GM12878 (cell line): Measurements from ENCODE around the gene PPP1R1C. TPM values are rescaled to one million over a fixed set of nuclear protein-coding genes. Genes with fewer than 3 reads are reported as not detected.

Experiments used
- ATAC-seq: fragments of 200-7000 bp; cut with Tn5 transposase; 3 replicates; pipeline ENCODE4 v1.9.1; 2020; ENCODE audit warnings: mild to moderate bottlenecking, moderate library complexity
- BruUV-seq: library from RNA; stranded (reverse); fragments of 400-500 nt; replicated peaks from 2 replicates; lab custom pipeline; 2021; lab: Mats Ljungman, UMichigan
- CTCF ChIA-PET: fragments of 300-600 bp; sonication (Branson Sonifier 250); formaldehyde crosslinking; extraction: SDS; loops from one replicate; lab custom pipeline; 2021; ENCODE audit warnings: inconsistent platforms; lab: Yijun Ruan, JAX
- POLR2A ChIA-PET: fragments of 350-600 bp; formaldehyde crosslinking; extraction: SDS; loops from one replicate; lab custom pipeline; 2021; ENCODE audit warnings: inconsistent platforms; lab: Charles Lee
- RAD21 ChIA-PET: fragments of 300-600 bp; sonication (Branson Sonifier 250); formaldehyde crosslinking; loops from one replicate; lab custom pipeline; 2023; ENCODE audit warnings: antibody characterized with exemption; ENCODE audit not compliant: unreplicated experiment; lab: Charles Lee
- SMC1A ChIA-PET: fragments of 300-600 bp; sonication (Branson Sonifier 250); formaldehyde crosslinking; loops from one replicate; lab custom pipeline; 2023; ENCODE audit not compliant: unreplicated experiment, uncharacterized antibody; lab: Charles Lee
- DNase-seq: peaks from one replicate; pipeline ENCODE4 v3.0.0-alpha.2; 2011; ENCODE audit warnings: low read depth, low spot score
- FAIRE-seq: peaks from 3 replicates; lab custom pipeline; 2011; peaks lifted over from hg19 to GRCh38; lab: Jason Lieb, UNC
- H2AFZ ChIP-seq: 2 replicates; pipeline ENCODE4 v1.6.0; 2011; ENCODE audit warnings: low read depth, low read length, control low read depth; ENCODE audit not compliant: control insufficient read depth
- H3K27ac ChIP-seq: 2 replicates; pipeline ENCODE4 v1.5.1; 2011; ENCODE audit warnings: control low read depth; ENCODE audit not compliant: control insufficient read depth, insufficient read depth
- H3K27me3 ChIP-seq, 2 experiments: replicated peaks in 1 of 2; 2 replicates each; pipeline versions ENCODE4 v1.6.0 to v1.6.1; 2011; ENCODE audit warnings: low read length in 1 of 2; ENCODE audit not compliant: control insufficient read depth in 2 of 2, insufficient read depth in 2 of 2
- H3K36me3 ChIP-seq, 2 experiments: 2 replicates each; pipeline ENCODE4 v1.5.1; 2011; ENCODE audit warnings: low read length in 1 of 2; ENCODE audit not compliant: control insufficient read depth in 2 of 2, insufficient read depth in 2 of 2
- H3K4me1 ChIP-seq: 2 replicates; pipeline ENCODE4 v1.6.1; 2011; ENCODE audit warnings: mild to moderate bottlenecking, low read length, moderate library complexity, mixed read lengths; ENCODE audit not compliant: control insufficient read depth, insufficient read depth
- H3K4me2 ChIP-seq: 2 replicates; pipeline ENCODE4 v1.6.0; 2011; ENCODE audit warnings: control low read depth; ENCODE audit not compliant: control insufficient read depth, insufficient read depth
- H3K4me3 ChIP-seq: fragments of 200-600 bp; sonication (generic); 2 replicates; pipeline ENCODE4 v1.5.1; 2016
- H3K79me2 ChIP-seq: 2 replicates; pipeline ENCODE4 v1.6.0; 2011; ENCODE audit warnings: low read length; ENCODE audit not compliant: control insufficient read depth, insufficient read depth
- H3K9ac ChIP-seq: 2 replicates; pipeline ENCODE4 v1.8.0; 2011; ENCODE audit warnings: low read length, control low read depth, mixed read lengths; ENCODE audit not compliant: control insufficient read depth, insufficient read depth
- H3K9me3 ChIP-seq: replicated peaks from 3 replicates; pipeline ENCODE4 v1.5.1; 2011; ENCODE audit warnings: mild to moderate bottlenecking, low read length; ENCODE audit not compliant: control insufficient read depth, insufficient read depth
- H4K20me1 ChIP-seq: 2 replicates; pipeline ENCODE4 v1.6.0; 2011; ENCODE audit not compliant: control insufficient read depth, insufficient read depth
- CHD4 ChIP-seq: fragments of 200-600 bp; sonication (generic); IDR thresholded peaks from 2 replicates; pipeline ENCODE4 v1.6.1; 2016; ENCODE audit warnings: mild to moderate bottlenecking
- NR2C1 ChIP-seq: fragments of 450-650 bp; IDR thresholded peaks from 2 replicates; pipeline ENCODE4 v1.6.1; 2017; ENCODE audit warnings: antibody characterized with exemption, mild to moderate bottlenecking, moderate library complexity
- POLR2AphosphoS5 ChIP-seq: IDR thresholded peaks from 2 replicates; pipeline ENCODE4 v1.6.1; 2011; ENCODE audit warnings: mild to moderate bottlenecking, low read length, inconsistent platforms
- RAD21 ChIP-seq: IDR thresholded peaks from 2 replicates; pipeline ENCODE4 v1.6.1; 2011; ENCODE audit warnings: mild to moderate bottlenecking, low read depth, low read length, moderate library complexity; ENCODE audit not compliant: insufficient read depth
- RBBP5 ChIP-seq: fragments of 200-600 bp; sonication (generic); conservative IDR thresholded peaks from 2 replicates; pipeline ENCODE4 v1.6.1; 2016
- RFX5 ChIP-seq: IDR thresholded peaks from 2 replicates; pipeline ENCODE4 v1.6.1; 2011; ENCODE audit warnings: low read depth, low read length, improper control_type of control experiment
- SREBF1 ChIP-seq: IDR thresholded peaks from 2 replicates; pipeline ENCODE4 v1.6.1; 2012; ENCODE audit warnings: mild to moderate bottlenecking, low read length
- SREBF2 ChIP-seq: IDR thresholded peaks from 2 replicates; pipeline ENCODE4 v1.6.1; 2012; ENCODE audit warnings: mild to moderate bottlenecking, low read length
- SUPT20H ChIP-seq: IDR thresholded peaks from 2 replicates; pipeline ENCODE4 v1.6.1; 2011; ENCODE audit warnings: low read depth, mild to moderate bottlenecking, low read length, moderate library complexity, borderline replicate concordance; ENCODE audit not compliant: control insufficient read depth
- WGBS: methylation state at CpG from one replicate; pipeline ENCODE4 v1.1.6; 2016; ENCODE audit warnings: low lambda C conversion rate; ENCODE audit not compliant: insufficient replicate concordance, insufficient coverage; ENCODE audit errors: missing lambda C conversion rate; 5-methylcytosine and 5-hydroxymethylcytosine counted together
- in situ Hi-C: fragments of 300-500 bp; cut with MboI; formaldehyde crosslinking; loops from 9 replicates; pipeline ENCODE4 v1.14.3; 2018; ENCODE audit warnings: mixed read lengths
- intact Hi-C: fragments of 100-400 bp; cut with micrococcal nuclease; formaldehyde crosslinking; loops from one replicate; pipeline ENCODE4 v1.14.2; 2022; ENCODE audit not compliant: unreplicated experiment
- polyA plus RNA-seq, 11 experiments: library from polyadenylated mRNA; depleted of rRNA in 4 of 11; unstranded in 6 of 11; stranded (reverse) in 5 of 11; fragments of >200 nt; fragmentation: Nextera tagmentation in 4 of 11; fragmentation: Illumina TruSeq in 1 of 11; extraction: Ambion mirVana in 4 of 11; extraction: Trizol in 1 of 11; gene quantifications; 1 replicate in 1 of 11; 2 replicates in 10 of 11; pipeline versions ENCODE4 v1.2.1 to v1.2.3, GENCODE V29; 2011 to 2016; ENCODE audit warnings: inconsistent platforms in 2 of 11, missing spikeins in 2 of 11, low read depth in 1 of 11
- total RNA-seq, 4 experiments: library from RNA; depleted of rRNA in 3 of 4; stranded (reverse); fragments of >200 nt in 3 of 4; fragmentation: Illumina TruSeq in 1 of 4; extraction: Trizol in 1 of 4; gene quantifications; 2 replicates each; pipeline versions ENCODE4 v1.2.1 to v1.2.3, GENCODE V29; 2013 to 2021
- TF ChIP-seq, protein P1 (sequence below): IDR thresholded peaks from 2 replicates; pipeline ENCODE4 v1.6.1; 2012; ENCODE audit warnings: low read depth, low read length, improper control_type of control experiment
- TF ChIP-seq, protein P2 (sequence below): IDR thresholded peaks from 2 replicates; pipeline ENCODE4 v1.6.1; 2011; ENCODE audit warnings: mild to moderate bottlenecking, low read depth, low read length, moderate library complexity; ENCODE audit not compliant: insufficient replicate concordance
- TF ChIP-seq, protein P3 (sequence below): fragments of 450-650 bp; IDR thresholded peaks from 2 replicates; pipeline ENCODE4 v1.6.1; 2017; ENCODE audit warnings: mild to moderate bottlenecking, low read depth, inconsistent platforms; ENCODE audit not compliant: poor library complexity, severe bottlenecking

PPP1R1C gene
- total and polyA plus RNA-seq, 10 of the 15 experiments (the other 5 are each of a cell fraction or from before 2014, with no cell fraction given), result 0.11 TPM; not detected in 9

DNA sequence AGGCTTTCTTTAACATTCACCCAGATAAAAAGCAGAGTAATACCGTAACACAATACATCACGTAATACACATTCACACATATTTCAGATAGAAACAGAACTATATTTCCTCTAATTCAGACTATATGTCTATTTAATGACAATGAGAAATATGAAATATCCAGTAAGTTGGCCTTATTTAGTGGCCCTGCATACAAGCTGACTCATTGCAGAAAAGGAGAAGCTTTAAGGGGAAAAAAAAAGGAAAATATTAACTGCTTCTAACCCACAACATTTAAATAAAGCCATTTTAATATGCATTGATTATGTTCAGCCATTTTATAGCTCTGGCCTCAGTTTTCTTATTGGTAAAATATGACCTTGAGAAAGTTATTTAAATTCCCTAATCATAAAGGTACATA, 94.8 kb downstream of the PPP1R1C start:
- Histone ChIP-seq H3K9me3 (no peaks in the 10 kb centered on the region), H3K27ac (no peak overlapping the region), H4K20me1 (no peaks in the 10 kb centered on the region), H3K4me2 (no peak overlapping the region), H3K9ac (no peak overlapping the region), H3K79me2 (no peaks in the 10 kb centered on the region), H3K27me3 (no peaks in the 10 kb centered on the region; a peak in 1 of 4 replicates), H3K4me3 (no peak overlapping the region), H3K4me1 (no peaks in the 10 kb centered on the region), H2AFZ (no peak overlapping the region), H3K36me3 (no peaks in the 10 kb centered on the region)
- DNase-seq, result no peak
- SMC1A ChIA-PET, result no interaction called here
- RAD21 ChIA-PET, result no interaction called here
- CTCF ChIA-PET, result interaction anchor here (0.6 to 1.8 kb wide), 3 partner anchors 119 to 365 kb away, joined by 3 to 6 read pairs (median 3); no protein-coding TSS in a partner anchor
- intact Hi-C loops, result loop anchor here (10.0 kb wide), 1 partner anchor 496 kb away; no protein-coding TSS in a partner anchor
- in situ Hi-C loops, result no loop called here
- WGBS, result 0% methylated on average over 2 of the region's 2 CpGs
- TF ChIP-seq SREBF1, result no peak
- TF ChIP-seq POLR2AphosphoS5, result no peak
- no peak for TF ChIP-seq SREBF2
- TF ChIP-seq CHD4, result no peak
- no peak for TF ChIP-seq RBBP5
- TF ChIP-seq, protein P1, sequence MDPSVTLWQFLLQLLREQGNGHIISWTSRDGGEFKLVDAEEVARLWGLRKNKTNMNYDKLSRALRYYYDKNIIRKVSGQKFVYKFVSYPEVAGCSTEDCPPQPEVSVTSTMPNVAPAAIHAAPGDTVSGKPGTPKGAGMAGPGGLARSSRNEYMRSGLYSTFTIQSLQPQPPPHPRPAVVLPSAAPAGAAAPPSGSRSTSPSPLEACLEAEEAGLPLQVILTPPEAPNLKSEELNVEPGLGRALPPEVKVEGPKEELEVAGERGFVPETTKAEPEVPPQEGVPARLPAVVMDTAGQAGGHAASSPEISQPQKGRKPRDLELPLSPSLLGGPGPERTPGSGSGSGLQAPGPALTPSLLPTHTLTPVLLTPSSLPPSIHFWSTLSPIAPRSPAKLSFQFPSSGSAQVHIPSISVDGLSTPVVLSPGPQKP, result no peak
- no peak for TF ChIP-seq RFX5
- TF ChIP-seq NR2C1, result no peak
- TF ChIP-seq, protein P2, sequence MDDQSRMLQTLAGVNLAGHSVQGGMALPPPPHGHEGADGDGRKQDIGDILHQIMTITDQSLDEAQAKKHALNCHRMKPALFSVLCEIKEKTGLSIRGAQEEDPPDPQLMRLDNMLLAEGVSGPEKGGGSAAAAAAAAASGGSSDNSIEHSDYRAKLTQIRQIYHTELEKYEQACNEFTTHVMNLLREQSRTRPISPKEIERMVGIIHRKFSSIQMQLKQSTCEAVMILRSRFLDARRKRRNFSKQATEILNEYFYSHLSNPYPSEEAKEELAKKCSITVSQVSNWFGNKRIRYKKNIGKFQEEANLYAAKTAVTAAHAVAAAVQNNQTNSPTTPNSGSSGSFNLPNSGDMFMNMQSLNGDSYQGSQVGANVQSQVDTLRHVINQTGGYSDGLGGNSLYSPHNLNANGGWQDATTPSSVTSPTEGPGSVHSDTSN, result no peak
- TF ChIP-seq RAD21, result no peak
- TF ChIP-seq SUPT20H, result no peak
- TF ChIP-seq, protein P3, sequence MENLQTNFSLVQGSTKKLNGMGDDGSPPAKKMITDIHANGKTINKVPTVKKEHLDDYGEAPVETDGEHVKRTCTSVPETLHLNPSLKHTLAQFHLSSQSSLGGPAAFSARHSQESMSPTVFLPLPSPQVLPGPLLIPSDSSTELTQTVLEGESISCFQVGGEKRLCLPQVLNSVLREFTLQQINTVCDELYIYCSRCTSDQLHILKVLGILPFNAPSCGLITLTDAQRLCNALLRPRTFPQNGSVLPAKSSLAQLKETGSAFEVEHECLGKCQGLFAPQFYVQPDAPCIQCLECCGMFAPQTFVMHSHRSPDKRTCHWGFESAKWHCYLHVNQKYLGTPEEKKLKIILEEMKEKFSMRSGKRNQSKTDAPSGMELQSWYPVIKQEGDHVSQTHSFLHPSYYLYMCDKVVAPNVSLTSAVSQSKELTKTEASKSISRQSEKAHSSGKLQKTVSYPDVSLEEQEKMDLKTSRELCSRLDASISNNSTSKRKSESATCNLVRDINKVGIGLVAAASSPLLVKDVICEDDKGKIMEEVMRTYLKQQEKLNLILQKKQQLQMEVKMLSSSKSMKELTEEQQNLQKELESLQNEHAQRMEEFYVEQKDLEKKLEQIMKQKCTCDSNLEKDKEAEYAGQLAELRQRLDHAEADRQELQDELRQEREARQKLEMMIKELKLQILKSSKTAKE, result no peak
- no peak for FAIRE-seq
- BruUV-seq, result no TSS peak
- POLR2A ChIA-PET, result no interaction called here
- no peak for ATAC-seq
